Measurements from ENCODE around the gene RDH13. TPM values are rescaled to one million over a fixed set of nuclear protein-coding genes. Genes with fewer than 3 reads are reported as not detected.

Gene RDH13
- polyA plus RNA-seq, 2 of the 4 experiments (the other 2 are of a cell fraction), result 10.6 to 12.8 TPM

GRCh38 chr19:55031178-55031577 is 31.8 kb downstream of the RDH13 start:
- TF ChIP-seq RARB (CRISPR knock-in tag; IDR thresholded peaks at IDR 0.05), result no peak
- TF ChIP-seq, protein P1, sequence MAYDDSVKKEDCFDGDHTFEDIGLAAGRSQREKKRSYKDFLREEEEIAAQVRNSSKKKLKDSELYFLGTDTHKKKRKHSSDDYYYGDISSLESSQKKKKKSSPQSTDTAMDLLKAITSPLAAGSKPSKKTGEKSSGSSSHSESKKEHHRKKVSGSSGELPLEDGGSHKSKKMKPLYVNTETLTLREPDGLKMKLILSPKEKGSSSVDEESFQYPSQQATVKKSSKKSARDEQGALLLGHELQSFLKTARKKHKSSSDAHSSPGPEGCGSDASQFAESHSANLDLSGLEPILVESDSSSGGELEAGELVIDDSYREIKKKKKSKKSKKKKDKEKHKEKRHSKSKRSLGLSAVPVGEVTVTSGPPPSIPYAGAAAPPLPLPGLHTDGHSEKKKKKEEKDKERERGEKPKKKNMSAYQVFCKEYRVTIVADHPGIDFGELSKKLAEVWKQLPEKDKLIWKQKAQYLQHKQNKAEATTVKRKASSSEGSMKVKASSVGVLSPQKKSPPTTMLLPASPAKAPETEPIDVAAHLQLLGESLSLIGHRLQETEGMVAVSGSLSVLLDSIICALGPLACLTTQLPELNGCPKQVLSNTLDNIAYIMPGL (CRISPR knock-in tag; IDR thresholded peaks at IDR 0.05; ENCODE audit: borderline replicate concordance), result no peak
- no peak for TF ChIP-seq CEBPB (IDR thresholded peaks at IDR 0.05)
- WGBS (ENCODE audit: missing lambda C conversion rate), result 76% methylated on average over 7 of the region's 7 CpGs
- H3K27ac ChIP-seq, result no peak overlapping the region
- ChIA-PET POLR2A (no interaction called here), CTCF (no interaction called here)
- H3K9me3 ChIP-seq, result no peaks in the 10 kb centered on the region
- H3K4me3 ChIP-seq, result no peak overlapping the region
- H3K4me1 ChIP-seq, result 0 out of 3 replicates have a peak, but pooled peaks cover 5% of the 10 kb centered on the region
- no peak for ATAC-seq
- H3K4me2 ChIP-seq, result no peak overlapping the region
- FAIRE-seq, result no peak
- no peak for DNase-seq (ENCODE audit: low read depth in 1 of 2, low spot score in 1 of 2)

DNA sequence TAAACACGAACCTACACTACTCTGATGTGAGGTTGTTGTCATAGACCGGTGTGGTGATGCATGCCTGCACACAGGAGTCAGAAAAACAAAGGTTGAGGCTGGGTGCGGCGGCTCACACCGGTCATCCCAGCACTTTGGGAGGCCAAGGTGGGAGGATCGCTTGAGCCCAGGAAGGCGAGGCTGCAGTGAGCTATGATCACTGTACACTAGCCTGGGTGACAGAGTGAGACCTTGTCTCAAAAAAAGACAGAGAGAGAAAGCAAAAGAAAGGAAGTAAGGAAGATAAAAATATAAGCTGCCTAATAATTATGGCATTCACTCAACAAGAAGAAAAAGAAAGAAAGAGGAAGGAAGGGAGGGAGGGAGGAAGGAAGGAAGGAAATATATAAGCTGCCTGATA is 34.2 kb downstream of the RDH13 start:
- Histone ChIP-seq H3K27ac (no peak overlapping the region), H3K9me3 (no peaks in the 10 kb centered on the region), H3K4me3 (no peak overlapping the region), H3K4me2 (no peak overlapping the region), H3K4me1 (0 out of 3 replicates have a peak, but pooled peaks cover 5% of the 10 kb centered on the region)
- DNase-seq (ENCODE audit: low read depth in 1 of 2, low spot score in 1 of 2), result no peak
- TF ChIP-seq POLR2AphosphoS2 (conservative IDR thresholded peaks at IDR 0.05; ENCODE audit: low read length) (no peak), JUNB (IDR thresholded peaks at IDR 0.05) (no peak), MAFK (IDR thresholded peaks at IDR 0.05; ENCODE audit: partially characterized antibody) (no peak), ZSCAN20 (CRISPR knock-in tag; IDR thresholded peaks at IDR 0.05) (no peak), FOXS1 (CRISPR knock-in tag; IDR thresholded peaks at IDR 0.05) (no peak)
- TF ChIP-seq, protein P2, sequence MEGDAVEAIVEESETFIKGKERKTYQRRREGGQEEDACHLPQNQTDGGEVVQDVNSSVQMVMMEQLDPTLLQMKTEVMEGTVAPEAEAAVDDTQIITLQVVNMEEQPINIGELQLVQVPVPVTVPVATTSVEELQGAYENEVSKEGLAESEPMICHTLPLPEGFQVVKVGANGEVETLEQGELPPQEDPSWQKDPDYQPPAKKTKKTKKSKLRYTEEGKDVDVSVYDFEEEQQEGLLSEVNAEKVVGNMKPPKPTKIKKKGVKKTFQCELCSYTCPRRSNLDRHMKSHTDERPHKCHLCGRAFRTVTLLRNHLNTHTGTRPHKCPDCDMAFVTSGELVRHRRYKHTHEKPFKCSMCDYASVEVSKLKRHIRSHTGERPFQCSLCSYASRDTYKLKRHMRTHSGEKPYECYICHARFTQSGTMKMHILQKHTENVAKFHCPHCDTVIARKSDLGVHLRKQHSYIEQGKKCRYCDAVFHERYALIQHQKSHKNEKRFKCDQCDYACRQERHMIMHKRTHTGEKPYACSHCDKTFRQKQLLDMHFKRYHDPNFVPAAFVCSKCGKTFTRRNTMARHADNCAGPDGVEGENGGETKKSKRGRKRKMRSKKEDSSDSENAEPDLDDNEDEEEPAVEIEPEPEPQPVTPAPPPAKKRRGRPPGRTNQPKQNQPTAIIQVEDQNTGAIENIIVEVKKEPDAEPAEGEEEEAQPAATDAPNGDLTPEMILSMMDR (IDR thresholded peaks at IDR 0.05), result no peak
- TF ChIP-seq, protein P3, sequence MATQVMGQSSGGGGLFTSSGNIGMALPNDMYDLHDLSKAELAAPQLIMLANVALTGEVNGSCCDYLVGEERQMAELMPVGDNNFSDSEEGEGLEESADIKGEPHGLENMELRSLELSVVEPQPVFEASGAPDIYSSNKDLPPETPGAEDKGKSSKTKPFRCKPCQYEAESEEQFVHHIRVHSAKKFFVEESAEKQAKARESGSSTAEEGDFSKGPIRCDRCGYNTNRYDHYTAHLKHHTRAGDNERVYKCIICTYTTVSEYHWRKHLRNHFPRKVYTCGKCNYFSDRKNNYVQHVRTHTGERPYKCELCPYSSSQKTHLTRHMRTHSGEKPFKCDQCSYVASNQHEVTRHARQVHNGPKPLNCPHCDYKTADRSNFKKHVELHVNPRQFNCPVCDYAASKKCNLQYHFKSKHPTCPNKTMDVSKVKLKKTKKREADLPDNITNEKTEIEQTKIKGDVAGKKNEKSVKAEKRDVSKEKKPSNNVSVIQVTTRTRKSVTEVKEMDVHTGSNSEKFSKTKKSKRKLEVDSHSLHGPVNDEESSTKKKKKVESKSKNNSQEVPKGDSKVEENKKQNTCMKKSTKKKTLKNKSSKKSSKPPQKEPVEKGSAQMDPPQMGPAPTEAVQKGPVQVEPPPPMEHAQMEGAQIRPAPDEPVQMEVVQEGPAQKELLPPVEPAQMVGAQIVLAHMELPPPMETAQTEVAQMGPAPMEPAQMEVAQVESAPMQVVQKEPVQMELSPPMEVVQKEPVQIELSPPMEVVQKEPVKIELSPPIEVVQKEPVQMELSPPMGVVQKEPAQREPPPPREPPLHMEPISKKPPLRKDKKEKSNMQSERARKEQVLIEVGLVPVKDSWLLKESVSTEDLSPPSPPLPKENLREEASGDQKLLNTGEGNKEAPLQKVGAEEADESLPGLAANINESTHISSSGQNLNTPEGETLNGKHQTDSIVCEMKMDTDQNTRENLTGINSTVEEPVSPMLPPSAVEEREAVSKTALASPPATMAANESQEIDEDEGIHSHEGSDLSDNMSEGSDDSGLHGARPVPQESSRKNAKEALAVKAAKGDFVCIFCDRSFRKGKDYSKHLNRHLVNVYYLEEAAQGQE (IDR thresholded peaks at IDR 0.05), result no peak
- 81% methylated on average over 7 of the region's 7 CpGs for WGBS (ENCODE audit: missing lambda C conversion rate)
- ATAC-seq, result no peak
- ChIA-PET CTCF (no interaction called here), POLR2A (interaction anchor here (0.6 kb wide), 1 partner anchor 51 kb away, joined by 3 read pairs; no protein-coding TSS in a partner anchor)
- no peak for FAIRE-seq

DNA sequence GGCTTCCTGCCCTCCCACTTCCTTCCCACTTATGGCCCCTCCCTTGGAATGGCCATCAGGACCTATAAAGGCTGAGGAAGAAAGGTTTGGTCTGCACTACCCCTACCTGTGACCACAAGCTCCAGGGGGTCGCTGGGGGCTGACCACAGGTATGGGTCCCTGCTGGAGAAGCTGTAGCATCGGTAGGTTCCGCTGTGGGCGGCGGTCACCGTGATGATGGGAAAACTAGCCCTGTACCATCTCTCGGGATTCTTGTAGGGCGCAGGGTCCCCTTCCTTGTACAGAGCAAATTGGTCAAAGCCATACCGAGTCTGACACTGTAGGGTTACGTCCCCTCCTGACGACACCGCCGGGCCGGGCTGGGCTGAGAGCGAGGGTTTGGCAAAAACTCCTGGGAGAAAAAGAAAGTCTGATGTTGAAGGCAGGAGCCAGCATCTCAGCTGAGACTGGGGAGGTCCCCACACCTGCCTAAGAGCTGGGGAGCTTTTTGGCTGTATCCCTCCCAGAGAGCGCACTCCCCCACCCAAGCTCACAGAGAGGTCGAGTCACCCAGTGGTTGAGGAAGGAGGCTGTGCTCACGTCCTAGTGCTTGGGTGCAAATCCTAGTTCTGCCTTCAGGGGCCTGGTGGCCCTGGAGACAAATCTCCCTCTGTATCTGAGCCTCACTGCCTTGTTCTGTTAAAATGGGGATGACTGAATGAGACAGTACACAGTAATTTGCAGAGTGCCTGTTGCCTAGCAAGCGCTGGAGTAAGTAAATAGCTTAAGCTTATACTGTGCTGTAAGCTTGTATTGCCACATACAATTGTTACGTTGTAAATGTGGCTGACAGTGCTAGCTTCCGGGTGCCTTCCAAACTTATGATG is 35.2 kb downstream of the RDH13 start:
- 67% methylated on average over 19 of the region's 21 CpGs for WGBS (ENCODE audit: missing lambda C conversion rate)
- H3K4me3 ChIP-seq, result no peak overlapping the region
- no peak overlapping the region for H3K4me2 ChIP-seq
- 0 out of 3 replicates have a peak, but pooled peaks cover 5% of the 10 kb centered on the region for H3K4me1 ChIP-seq
- H3K9me3 ChIP-seq, result peaks cover 8% of the 10 kb centered on the region; the same call in 1 of the 3 replicates
- FAIRE-seq (no peak), DNase-seq (ENCODE audit: low read depth in 1 of 2, low spot score in 1 of 2) (peak in 1 of 2 experiments; percentile 54), ATAC-seq (peak; percentile 63 to 79)
- H3K27ac ChIP-seq, result no peak overlapping the region
- POLR2A ChIA-PET, result no interaction called here
- CTCF ChIA-PET, result interaction anchor here (0.9 kb wide), 1 partner anchor 547 kb away, joined by 3 read pairs; no protein-coding TSS in a partner anchor
- TF ChIP-seq BHLHE40 (IDR thresholded peaks at IDR 0.05; ENCODE audit: low read depth, low read length), result no peak
- no peak for TF ChIP-seq JUN (IDR thresholded peaks at IDR 0.05)
- TF ChIP-seq, protein P2 (IDR thresholded peaks at IDR 0.05), result no peak
- no peak for TF ChIP-seq KDM5A (IDR thresholded peaks at IDR 0.05)
- no peak for TF ChIP-seq EHMT2 (IDR thresholded peaks at IDR 0.05; ENCODE audit: low read depth)
- TF ChIP-seq GATA3 (IDR thresholded peaks at IDR 0.05; ENCODE audit: borderline replicate concordance), result no peak
- TF ChIP-seq, protein P4, sequence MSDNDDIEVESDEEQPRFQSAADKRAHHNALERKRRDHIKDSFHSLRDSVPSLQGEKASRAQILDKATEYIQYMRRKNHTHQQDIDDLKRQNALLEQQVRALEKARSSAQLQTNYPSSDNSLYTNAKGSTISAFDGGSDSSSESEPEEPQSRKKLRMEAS (IDR thresholded peaks at IDR 0.05), result no peak
- TF ChIP-seq, protein P3 (IDR thresholded peaks at IDR 0.05), result no peak
- TF ChIP-seq MYC (IDR thresholded peaks at IDR 0.05; ENCODE audit: borderline replicate concordance, low read length), result no peak
